ENCODE data around the gene ANTKMT.

ANTKMT gene

DNA sequence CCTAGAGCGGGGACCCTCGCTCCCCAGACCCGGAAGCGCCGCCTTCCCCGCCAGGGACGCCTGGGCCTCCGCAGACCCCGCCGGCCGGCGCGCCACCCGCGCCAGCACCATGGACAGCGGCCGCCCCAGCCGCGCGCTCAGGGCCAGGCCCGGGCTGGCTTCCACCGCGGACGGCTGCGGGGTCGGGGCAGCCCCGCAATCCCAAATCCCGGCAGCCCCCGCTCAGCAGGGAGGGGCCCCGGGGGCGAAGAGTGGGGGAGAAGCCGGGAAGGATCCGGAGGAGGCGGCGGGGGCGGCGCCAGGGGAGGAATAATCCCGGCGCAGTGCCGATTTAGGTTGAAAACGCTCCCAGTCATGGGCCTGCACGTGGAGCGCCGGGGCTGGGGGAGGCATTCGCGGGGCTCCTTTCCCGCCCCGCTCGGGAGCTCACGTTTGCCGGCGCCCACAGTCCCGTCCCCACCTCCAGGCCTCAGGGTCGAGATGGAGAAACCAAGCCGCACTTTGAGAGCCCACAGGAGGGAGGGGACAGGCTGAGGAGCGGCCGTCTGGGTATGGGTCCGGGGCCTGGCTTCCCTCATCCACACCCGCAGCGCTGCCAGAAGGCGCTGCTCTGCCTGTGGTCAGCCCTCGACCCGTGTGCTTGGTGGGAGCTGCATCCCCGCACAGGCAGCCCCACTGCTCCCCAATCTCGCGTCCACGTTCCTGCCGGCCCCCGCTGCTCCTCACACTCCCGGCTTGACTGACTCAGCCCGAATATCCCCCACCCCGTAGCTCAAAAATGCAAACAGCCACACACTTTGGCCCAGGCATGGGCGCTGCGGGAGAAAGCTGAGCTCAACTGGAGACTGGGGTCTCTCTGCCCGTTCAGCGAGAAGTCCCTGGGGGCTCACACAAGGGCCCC lies 20.0 kb upstream of the ANTKMT start:
- DNase-seq: no peak

- no peak for DNase-seq
Measured at GRCh38 chr16:702341-702740, 18.6 kb upstream of the ANTKMT start.

GRCh38 chr16:703406-703805 lies 17.5 kb upstream of the ANTKMT start:
- DNase-seq: no peak

DNA sequence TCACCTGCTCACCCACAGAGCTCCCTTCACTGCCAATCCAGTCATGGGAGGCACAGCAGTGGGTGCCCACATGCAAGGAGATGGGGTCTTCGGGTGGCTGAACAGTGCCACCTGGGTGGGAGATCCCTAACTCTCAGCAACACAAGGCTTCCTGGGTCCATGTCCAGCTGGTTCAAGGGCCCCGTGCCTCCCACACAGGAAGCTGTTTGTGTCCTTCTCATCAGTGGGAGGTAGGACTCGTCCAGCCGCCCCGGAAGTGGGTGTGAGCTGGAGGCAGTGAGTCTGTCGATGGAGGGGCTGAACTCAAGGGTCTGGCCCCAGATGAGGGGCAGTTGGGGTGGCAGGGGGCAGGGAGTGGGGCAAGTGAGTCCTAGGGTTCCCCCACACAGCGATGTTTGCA lies 16.9 kb upstream of the ANTKMT start:
- no peak for DNase-seq

DNA sequence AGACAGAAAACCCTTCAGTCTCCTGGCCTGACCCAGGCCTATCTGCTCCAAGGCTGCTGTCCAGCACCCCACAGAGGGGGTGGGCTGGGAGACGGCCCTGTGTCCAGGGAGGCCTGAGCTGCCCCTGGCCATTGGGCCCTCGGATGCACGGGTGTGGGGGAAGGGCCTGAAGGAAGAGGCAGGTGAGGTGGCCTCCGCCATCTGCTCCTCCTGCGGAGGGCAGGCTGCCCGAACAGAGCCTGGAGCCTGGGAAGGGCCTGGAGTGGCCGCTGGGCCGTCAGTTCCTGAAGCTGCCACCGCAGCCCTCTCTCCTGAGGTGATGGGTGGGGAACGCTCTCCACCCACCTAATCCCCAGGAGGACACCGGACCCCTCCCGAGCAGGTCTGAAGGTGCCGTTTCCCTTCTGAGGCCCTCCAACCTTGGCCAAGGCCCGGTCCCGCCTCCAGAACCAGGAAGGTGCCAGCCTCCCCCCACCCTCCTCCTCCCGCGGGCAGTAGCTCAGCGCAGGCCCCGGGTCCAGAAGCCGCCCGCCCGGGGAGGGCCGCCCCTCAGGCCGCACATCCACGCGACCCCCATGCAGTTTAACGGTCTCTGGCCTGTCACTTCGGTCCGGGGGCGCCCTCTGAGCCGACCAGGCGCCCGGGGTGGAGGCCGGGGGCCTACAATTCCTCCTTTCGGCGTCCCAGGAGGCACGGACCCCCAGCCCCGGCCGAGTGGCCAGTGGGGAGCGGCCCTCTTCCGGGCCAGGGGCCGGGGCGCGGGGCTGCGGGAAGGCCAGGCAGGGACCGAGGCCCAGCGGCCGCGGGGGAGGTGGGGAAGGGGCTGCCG lies 16.2 kb upstream of the ANTKMT start:
- DNase-seq: no peak

DNA sequence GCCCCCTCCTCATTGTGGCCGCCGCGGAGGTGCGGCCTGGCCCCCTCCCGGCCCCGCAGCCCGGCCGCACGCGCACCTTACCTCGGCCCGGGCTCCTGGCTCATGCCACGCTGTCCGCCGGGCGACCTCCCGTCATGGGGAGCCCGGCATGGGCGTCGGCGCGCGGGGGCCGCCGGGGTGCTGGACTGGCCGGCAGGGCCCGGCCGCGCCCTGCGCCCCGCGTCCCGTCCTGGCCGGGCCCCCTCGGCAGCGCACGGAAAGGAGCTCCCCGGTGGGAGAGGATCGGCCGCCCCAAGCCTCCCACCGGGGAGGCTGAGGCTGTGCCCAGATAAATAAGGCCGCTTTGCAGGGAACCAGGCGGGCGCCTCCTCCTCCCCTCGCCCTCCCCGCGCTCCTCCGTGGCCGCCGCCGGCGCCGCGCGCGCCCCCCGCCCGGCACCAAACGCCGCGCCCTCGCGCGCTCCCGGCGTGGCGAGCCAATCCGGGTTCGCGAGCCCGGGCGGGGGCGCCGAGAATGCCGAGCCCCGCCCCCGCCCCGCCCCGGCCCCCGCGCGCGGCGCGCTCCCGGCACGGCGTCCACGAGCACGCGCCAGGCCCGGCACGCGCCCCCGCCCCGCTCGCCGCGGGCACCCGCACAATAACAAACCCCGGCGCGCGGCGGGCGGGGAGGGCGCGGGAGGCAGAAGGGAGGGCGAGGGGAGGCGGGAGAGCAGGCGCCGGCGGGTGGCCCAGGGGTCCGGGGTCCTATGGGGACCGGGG lies 15.3 kb upstream of the ANTKMT start, which contains the start of gene FBXL16:
Gene FBXL16, minus strand, starts transcription at position 371 of the 758 bp plus-strand sequence. CDS start 8,396 bp downstream, outside the sequence.
- no peak for DNase-seq

DNA sequence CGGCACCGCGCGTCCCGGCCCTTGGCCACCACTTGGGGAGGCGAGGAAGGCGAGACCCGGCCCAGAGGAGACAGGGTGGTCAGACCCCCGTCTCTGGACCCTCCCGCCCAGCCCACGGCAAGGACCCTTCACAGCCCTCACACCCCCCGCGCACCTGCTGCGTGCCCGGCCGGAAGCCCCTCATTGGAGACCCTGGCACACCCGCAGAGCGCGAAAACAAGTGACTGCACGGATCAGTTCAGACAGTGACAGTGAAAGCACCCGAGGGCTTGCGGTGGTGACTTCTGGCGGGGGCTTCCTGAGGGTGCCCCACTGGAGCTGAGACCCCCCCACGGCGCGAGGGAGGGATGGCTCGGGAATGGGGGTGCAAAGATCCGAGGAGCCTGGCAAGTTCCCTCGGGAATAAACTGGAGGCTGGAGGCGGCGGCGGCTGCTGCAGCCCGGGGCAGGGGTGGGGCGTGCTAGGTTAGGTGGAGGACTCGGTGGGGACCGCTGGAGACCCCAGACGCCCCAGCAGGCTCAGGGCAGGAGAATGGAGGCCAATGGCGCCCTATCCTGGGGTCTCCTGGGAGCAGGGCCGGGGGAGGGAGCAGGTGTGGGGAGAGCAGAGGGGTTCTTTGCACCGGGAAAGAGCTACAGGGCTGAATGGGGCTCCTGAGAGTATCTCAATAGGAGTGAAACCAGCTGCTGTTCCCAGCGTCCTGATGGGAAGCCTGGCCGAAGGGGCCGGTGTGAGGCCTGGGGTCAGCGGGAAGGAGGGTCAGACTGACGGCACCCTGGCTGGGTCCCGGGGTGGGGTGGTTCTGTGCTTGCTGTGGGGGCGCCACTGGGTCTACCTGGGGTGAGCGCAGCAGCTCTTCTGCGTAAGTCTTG lies 14.5 kb upstream of the ANTKMT start:
- DNase-seq: no peak

DNA sequence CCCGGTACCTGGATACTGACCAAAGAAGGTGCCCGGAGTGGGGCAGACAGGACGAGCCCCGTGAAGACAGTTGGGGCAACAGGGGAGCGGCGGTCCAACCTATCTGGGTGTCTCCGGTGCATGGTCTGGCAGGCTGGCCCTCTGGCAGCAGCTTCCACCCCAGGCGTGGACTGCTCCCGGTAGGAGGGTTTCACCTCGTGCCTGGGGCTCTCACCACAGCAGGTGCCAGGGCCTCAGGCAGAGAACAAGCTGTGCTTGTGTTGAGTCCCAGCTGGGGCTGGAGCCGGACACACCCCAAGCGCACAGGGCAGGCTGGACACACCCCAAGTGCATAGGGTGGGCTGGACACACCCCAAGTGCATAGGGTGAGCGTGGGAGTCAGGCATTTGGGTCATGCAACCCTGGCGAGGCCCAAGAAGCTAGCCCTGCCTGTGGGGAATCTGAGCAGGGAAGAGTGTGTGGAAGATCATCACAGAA lies 13.8 kb upstream of the ANTKMT start:
- DNase-seq: no peak

- DNase-seq: no peak
Measured at GRCh38 chr16:708019-708418, 12.9 kb upstream of the ANTKMT start.

DNA sequence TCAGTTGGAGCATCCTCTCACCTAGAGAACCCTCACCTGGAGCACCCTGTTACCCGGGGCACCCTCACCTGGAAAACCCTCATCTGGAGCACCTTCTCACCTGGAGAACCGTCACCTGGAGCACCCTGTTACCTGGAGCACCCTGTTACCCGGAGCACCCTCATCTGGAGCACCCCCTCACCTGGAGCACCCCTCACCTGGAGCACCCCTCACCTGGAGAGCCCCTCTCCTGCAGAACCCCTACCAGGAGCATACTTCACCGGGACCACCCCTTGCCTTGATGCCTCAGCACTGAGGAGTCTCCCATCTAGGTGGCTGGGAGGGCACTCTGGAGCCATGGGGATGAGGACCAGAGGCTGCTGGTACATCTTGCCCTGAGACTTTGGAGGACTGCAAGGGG lies 12.0 kb upstream of the ANTKMT start:
- DNase-seq: no peak

DNA sequence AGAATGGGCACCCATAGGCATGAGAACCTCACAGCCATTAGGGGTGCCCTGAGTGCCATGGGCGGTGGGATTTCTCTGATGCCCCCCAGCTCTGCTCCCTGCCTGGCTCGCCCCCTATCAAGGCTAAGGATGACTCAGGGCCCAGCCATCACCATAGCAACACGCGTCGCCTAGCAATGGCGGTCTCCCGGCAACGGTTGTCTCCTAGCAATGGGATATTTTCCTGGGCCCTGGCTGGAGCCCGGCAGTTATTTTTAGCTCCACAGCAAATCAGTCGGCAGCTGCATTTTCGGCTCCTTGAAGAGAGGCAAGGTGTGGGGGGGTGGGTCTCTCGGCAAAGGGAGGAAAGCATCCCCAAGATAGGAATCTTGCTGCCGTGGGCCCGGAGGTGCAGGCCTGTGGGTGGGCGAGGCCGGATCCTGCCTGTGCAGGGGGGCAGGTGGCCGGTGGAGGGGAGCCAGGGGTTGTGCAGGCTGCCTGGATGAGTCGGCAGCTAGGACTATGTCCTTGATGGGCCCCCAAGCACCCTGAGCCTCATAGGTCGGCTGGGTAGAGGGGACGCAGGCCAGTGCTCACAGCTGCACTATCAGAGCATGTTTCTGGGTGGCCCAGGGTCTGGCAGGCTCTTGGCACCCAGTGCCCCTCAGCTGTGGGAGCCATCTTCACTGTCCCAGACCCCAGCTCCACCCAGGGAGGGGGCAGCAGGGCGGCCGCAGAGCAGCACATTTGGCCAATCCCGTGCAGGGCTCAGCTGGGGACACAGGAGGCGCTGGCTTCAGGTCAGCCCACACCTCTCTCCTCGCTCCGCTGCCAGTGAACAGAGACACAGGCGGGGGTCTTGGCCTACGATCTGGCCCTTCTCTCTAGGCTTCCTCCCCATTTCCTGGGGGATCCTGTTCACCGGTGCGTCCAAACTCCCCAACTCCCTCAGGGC lies 11.1 kb upstream of the ANTKMT start:
- DNase-seq: peak; percentile 21

DNA sequence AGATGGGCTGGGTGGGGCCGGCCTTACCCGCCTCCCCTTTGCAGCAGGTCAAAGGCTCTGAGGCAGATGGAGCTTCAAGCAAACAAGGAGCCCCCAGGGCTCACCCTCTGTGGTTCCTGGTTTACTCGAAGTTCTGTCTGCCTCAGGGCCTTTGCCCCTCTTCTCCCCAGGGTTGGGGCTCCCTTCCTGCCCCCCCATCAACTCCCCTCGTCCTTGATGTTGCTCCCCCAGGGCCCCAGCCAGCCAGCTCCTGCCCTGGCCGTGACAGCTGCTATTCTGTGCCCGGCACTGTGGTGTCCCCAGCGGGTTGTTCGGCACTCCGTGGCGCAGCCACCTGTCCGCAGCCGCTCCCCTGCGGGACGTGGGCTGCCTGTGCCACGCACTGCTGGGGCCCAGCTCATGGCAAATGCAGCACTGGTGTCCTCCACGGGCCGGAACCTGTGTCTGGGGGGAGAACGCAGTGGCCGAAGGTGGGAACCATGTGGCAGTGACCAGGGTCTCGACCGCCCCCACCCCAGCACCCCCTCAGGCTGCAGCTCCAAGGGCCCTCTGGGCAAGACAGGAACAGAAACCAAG lies 10.4 kb upstream of the ANTKMT start:
- DNase-seq: no peak

- no peak for DNase-seq
Measured at GRCh38 chr16:711084-711483, 9.9 kb upstream of the ANTKMT start.

DNA sequence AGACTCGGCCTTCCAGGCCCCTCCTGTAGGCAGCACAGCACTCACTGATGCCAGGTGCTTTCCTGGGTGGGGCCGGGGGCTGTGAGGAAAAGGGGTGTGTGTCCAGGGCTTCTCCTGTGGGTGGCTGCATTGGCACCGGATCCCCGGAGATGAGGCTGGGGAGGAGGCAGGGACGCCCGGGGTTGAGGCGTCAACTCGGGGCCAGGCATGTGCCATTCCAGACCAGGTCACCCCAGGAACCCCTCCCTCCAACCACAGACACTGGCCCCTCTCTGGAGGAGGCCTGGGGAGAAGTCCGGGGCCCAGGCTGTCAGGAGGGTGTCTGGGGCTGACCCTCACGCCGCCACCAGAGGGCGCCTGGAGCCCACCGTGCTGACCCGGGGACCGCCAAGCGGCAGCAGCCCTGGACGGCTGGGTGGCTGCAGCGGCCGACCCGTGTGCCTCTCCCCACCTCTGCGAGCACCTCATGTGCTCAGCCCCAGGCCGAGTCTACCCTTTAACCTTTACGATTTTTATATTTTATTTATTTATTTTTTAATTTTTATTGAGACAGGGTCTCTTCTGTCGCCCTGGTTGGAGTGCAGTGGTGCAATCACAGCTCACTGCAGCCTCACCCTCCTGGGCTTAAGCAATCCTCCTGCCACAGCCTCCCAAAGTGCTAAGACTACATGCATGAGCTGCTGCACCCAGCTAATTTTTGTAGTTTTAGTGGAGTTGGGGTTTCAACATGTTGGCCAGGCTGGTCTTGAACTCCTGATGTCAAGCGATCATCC lies 9.2 kb upstream of the ANTKMT start:
- peak; percentile 34 for DNase-seq

DNA sequence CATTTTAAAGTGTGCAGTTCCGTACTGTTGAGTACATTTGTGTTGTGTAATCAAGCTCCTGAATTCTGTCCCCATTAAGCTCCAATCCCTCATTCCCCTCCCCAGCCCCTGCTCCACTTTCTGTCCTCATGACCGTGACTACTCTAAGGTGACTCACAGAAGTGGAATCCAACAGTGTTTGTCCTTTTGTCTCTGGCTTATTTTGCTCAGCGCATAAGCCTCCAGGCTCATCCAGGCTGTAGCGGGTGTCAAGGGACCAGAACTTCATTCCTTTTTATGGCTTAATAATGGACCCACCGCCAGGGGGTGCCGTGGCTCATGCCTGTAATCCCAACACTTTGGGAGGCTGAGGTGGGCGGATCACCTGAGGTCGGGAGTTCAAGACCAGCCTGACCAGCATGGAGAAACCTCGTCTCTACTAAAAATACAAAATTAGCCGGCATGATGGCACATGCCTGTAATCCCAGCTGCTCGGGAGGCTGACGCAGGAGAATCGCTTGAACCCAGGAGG lies 8.2 kb upstream of the ANTKMT start:
- DNase-seq: peak; percentile 68

DNA sequence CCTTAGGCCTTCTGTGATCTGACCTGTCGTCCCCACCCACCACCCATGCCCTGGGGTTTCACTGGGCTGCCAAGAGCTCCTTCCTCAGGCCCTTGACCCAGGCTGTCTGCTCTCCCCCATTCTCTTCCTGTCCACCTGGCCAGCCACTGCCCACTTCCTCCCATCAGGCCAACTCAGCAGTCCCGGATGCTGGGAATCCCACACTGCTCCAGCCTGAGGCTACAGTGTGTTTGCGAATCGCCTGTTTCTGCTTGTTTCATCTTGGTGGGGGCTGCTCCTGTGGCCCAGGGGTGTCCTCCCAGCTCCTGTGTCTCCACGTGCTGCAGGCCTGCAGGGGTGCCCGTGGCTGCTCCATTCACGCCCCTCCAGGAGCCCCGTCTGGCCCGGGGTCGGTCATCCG lies 6.9 kb upstream of the ANTKMT start:
- no peak for DNase-seq

DNA sequence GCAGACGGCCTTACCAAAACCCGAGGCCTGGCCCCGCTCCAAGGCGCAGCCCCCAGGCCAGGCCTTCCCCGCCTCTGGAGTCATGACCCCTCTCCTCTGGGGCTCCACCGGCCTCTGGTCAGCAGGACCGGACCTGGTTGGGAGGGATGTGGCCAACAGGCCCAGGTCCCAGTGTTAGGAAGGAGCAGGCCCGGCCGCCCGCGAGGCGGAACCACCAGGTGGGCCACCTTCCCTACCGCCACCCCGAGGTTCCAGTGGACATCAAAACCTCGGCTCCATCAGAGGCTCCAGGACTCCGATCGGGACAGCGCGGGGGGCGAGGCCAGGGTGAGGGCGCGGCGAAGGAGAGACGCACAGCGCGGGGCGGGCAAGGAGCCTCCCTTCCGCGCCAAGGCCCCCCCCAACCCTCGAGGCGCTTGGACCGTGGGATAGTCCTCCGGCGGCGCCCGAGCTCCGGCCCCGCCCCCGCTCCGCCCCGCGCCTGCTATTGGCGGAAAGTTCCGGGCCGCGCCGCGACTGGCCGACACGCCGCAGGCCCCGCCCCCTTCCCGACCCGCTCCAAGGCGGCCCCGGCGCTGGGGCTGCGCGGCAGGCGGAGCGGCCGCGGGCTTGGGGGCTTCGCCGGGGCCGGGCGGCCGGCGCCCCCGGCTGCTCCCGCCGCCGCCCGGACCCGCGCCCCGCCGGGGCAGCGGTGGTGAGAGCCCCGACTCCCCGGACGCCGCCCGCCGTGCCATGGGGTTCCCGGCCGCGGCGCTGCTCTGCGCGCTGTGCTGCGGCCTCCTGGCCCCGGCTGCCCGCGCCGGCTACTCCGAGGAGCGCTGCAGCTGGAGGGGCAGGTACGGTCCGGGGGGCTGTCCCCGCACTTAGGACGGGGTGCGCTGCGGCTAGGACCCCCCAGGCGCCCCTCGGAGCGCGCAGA lies 6.1 kb upstream of the ANTKMT start, which contains the start of gene METRN:
Gene METRN, plus strand, starts transcription at position 561 of the 919 bp plus-strand sequence. Its CDS starts 172 bp downstream, at position 733.
- DNase-seq: peak; percentile 65
